CD4-positive, alpha-beta T cell treated with Interleukin-10 for 1 hour (primary cell): ENCODE data around the gene COL6A2.
A peak's percentile ranks its signal among the peaks of the same experiment; 100 is the strongest.
"Not testable (repeated sequence)": the region's sequence is repeated elsewhere in the genome, so short reads cannot be mapped to it uniquely, and the experiment has no call there.

Experiments
- DNase-seq: peaks from one replicate; pipeline ENCODE4 v3.0.0-alpha.2; 2020

COL6A2 gene

DNA sequence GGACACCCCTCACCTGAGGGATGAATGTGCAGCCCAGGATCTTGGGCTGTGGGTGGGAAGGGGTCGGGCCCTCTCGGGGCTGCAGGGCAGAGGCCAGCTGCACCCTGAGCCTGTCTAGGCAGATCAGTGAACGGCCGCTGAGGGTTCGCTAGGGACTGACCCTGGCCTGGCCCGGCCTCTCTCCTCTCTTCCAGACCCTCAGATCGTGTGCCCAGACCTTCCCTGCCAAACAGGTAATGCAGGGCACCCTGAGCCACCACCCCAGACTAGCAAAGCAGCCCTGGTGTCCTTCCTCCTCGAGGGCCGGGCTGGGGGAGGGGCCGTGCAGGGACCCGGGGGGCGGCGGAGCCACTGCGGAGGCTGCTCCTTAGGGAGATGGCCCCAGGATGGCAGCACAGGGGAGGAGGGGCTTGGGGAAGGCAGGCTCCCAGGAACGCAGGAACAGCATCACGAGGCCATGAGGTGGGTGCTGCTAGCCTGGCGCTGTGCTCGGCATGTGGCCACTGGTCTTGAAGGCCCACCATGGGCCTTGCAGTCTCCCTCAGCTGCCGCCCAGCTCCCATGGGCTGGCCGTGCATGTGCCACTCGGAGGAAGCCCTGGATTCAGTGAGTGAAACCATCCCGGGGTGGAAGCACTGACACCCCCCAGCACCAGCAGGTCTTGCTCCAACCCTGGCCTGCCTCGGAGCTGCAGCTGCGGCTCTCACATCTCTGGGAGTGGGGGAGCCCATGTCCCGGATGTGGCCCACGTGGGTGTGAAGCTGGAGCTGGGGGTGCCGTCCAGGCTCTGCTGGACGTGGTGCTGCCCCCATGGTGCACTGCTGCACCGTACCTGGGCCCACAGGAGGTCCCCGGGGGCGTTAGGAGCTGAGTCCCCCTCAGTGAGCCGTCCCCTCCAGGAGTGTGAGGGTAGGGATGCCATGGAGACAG lies 28.7 kb downstream of the COL6A2 start:
- DNase-seq: no peak

GRCh38 chr21:46127239-46128105 lies 29.6 kb downstream of the COL6A2 start:
- no peak for DNase-seq

- DNase-seq: no peak
Observed at GRCh38 chr21:46128106-46128932, 30.4 kb downstream of the COL6A2 start.

GRCh38 chr21:46128933-46129571 lies 31.1 kb downstream of the COL6A2 start:
- DNase-seq: no peak

GRCh38 chr21:46129846-46130651 lies 32.1 kb downstream of the COL6A2 start:
- no peak for DNase-seq

DNA sequence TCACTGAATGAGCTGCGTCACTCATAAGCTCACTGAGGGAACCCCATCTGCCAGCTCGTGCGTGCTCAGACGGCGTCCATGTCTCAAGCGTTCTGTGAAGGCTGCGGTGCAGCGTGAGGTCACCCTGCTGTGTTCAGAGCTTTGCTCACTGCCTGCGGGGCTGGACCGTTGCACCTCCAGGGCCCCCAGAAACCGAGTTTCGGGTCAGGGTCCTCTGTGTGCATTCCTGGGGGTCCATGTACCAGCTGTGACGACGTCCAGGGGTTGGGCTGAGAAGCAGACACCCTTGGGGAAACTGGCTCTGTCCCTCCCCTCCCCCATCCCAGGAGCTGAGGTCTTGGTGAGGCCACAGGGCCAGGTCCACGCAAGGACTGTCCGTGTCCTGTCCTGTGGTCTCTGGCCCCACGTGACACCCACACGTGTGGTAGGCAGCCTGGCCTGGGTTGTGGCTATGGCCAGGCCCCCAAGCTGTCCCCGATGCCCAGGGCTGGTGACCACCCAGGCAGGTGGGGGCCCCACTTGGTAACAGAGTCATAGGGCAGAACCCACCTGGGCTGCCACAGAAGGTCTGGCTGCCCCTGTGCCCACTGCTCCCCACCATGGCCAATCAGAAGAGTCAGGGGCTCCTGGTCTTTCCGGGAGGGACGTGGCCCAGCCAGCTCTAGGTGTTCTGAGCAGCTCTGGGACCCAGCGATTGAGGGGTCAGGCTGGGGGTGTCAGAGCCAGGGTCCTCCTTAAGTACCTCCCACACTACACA lies 33.1 kb downstream of the COL6A2 start:
- no peak for DNase-seq

GRCh38 chr21:46131588-46131837 lies 33.6 kb downstream of the COL6A2 start:
- no peak for DNase-seq

GRCh38 chr21:46131838-46132651 lies 34.1 kb downstream of the COL6A2 start:
- no peak for DNase-seq

GRCh38 chr21:46135782-46136395 lies 38.0 kb downstream of the COL6A2 start:
- DNase-seq: no peak

DNA sequence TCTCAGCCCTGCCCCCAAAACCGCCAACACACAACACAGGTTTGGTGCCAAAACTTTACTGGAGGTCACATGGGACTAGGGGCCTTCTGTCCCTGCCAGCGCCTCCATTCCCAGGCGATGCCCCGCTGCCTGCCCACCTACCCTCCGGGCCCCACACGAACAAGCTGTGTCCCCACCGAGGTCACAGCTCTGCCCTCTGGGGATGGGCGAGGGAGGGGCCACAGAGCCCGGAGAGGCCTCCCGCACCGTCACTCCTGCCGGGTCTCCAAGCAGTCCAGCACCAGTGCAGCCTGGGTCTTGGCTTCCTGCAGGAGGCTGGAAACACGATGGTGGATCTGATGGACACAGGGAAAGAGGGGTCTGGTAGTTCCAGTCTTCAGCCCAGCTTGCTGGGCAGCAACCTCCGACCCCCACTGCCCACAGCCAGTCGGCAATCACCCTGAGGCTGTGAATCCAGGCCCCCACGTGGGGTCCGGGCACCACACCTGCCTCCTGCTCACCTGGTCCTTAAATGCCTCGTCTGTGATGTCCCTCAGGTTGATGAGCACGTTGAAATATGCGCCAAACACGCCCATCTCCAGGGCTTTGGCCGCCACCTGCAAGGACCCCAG lies 38.9 kb downstream of the COL6A2 start:
- no peak for DNase-seq

GRCh38 chr21:46137908-46138307 lies 40.0 kb downstream of the COL6A2 start:
- DNase-seq: no peak

DNA sequence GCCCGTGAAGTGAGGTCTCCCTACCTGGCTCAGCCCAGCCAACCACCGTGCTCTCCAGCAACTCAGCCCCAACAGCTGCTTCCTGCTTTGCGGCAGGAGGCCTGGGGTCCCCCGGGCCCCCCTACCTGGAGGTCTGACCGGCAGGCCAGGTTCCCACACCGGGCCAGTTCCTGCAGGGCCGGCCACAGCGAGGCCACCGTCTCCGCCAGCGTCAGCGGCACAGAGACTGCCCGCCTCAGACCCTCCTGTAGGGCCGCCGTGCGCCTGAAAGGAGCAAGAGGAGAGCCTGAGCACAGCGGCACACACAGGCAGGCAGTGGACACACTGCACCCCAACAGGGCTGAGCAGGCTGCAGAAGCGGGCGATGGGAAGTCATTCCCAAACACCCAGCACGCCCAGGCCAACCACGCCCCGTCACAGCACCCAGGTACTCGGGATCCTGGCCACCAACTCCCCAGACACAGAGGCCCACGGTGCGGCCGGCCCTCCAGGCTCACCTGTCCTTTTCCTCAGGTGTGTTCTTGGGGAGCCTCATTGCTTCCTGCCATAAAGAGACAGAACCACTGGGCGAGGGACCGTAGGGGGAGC lies 40.6 kb downstream of the COL6A2 start:
- no peak for DNase-seq

DNA sequence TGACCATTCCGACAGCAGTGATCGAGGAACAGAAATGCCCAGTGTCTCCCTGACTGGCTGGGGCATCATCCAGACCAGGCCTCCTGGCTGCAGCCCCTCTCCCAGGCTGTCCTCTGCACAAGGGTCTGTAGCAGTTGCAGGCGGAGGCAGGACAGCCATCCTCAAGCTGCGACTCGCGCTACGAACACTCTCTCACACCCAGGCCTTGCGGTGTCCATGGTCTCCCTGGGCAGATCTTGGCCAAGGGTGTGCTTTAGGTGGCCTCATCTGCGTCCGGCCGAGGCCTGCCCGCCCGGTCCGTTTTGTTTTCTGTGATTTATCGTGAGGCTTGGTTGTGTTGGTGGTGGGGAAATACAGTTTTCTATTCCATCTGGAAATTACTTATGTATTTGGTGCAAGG lies 41.8 kb downstream of the COL6A2 start:
- DNase-seq: no peak

DNA sequence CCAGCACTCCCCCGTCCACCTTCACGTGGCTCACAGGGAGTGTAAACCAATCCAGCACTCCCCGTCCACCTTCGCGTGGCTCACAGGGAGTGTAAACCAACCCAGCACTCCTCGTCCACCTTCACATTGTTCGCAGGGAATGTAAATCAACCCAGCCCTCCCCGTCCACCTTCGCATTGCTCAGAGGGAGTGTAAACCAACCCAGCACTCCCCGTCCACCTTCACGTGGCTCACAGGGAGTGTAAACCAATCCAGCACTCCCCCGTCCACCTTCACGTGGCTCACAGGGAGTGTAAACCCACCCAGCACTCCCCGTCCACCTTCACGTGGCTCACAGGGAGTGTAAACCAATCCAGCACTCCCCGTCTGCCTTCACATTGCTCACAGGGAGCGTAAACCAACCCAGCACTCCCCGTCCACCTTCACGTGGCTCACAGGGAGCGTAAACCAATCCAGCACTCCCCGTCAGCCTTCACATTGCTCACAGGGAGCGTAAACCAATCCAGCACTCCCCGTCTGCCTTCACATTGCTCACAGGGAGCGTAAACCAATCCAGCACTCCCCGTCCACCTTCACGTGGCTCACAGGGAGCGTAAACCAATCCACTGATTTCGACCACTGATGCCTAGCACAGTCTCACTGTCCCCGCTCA lies 42.6 kb downstream of the COL6A2 start:
- DNase-seq: not testable (repeated sequence)

- no peak for DNase-seq
Observed at GRCh38 chr21:46141767-46142581, 44.1 kb downstream of the COL6A2 start.

GRCh38 chr21:46142582-46143473 lies 44.9 kb downstream of the COL6A2 start:
- peak; percentile 43 for DNase-seq
